ENCODE results near the gene SLC25A39. TPM values are rescaled to one million over a fixed set of nuclear protein-coding genes. Genes with fewer than 3 reads are reported as not detected.
"Not testable (repeated sequence)": the region's sequence is repeated elsewhere in the genome, so short reads cannot be mapped to it uniquely, and the experiment has no call there.

SLC25A39 gene, protein sequence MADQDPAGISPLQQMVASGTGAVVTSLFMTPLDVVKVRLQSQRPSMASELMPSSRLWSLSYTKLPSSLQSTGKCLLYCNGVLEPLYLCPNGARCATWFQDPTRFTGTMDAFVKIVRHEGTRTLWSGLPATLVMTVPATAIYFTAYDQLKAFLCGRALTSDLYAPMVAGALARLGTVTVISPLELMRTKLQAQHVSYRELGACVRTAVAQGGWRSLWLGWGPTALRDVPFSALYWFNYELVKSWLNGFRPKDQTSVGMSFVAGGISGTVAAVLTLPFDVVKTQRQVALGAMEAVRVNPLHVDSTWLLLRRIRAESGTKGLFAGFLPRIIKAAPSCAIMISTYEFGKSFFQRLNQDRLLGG
- total RNA-seq (2014; rRNA removed; shearing (Covaris generic); ENCODE audit: low replicate concordance) = 78.7 and 163 TPM in 2 replicates

DNA sequence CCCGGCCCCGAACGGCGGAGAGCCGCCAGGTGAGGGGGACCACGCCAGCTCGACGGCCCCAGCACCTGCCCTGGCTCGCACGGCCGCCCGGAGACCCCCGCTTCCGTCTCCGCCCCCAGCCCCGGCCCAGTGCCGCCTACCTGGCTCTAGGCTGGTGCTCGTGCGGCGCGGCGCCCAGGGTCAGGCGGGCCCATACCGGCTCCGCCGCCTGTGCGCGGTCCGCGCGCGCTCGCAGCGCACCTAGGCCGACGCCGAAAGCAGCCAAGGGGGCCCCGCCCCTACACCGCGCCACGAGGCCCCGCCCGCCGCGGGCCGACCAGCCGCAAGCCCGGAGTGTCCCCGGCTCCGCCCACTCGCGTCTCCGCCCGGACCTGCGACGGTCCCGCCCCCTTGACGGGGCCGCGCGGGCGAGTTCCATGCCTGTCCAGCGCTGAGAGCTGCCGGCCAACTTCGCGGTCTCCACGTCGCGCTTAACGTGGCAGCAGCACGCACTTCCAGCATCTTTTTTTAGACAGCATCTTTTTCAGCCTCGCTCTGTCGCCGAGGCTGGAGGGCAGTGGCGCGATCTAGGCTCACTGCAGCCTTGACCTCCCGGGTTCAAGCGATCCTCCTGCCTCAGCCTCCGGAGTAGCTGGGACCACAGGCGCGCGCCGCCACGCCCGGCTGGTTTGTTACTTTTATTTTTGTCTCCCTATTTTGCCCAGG lies at the start of gene SLC25A39:
Gene SLC25A39, minus strand, starts transcription at position 253 of the 705 bp plus-strand sequence. CDS start 1,261 bp downstream, outside the sequence.
- Histone ChIP-seq H3K9ac (ENCODE audit: low read length) (peak within 1 kb of the TSS; percentile 97), H4K20me1 (ENCODE audit: insufficient read depth, low read depth, low read length) (no peaks in the 10 kb centered on the region), H3K9me2 (replicated peaks; ENCODE audit: insufficient read depth, low read length) (no peaks in the 10 kb centered on the region), H3K27me3 (ENCODE audit: low read length) (no peaks in the 10 kb centered on the region), H3K79me2 (ENCODE audit: low read length) (peaks cover 13% of the 10 kb centered on the region), H2AFZ (ENCODE audit: low read length) (peak within 1 kb of the TSS; percentile 82; the same call in 1 of the 2 replicates), H3K4me1 (ENCODE audit: low read length) (peaks cover 37% of the 10 kb centered on the region), H3K27ac (ENCODE audit: low read length) (peak within 1 kb of the TSS; percentile 73), H3K9me3 (ENCODE audit: low read length) (no peaks in the 10 kb centered on the region), H3K36me3 (ENCODE audit: insufficient read depth, low read length) (no peaks in the 10 kb centered on the region; the same call in 1 of the 2 replicates), H3K4me3 (ENCODE audit: low read length) (peak within 1 kb of the TSS; percentile 100), H3K4me2 (ENCODE audit: low read depth, low read length, poor library complexity, severe bottlenecking) (peak within 1 kb of the TSS; percentile 100)
- DNase-seq = peak; percentile 98

- no peak overlapping the region for H3K4me3 ChIP-seq (ENCODE audit: low read length)
- no peak overlapping the region for H3K27ac ChIP-seq (ENCODE audit: low read length)
- DNase-seq = no peak
- H3K4me2 ChIP-seq (ENCODE audit: low read depth, low read length, poor library complexity, severe bottlenecking) = no peak overlapping the region
- H3K9me3 ChIP-seq (ENCODE audit: low read length) = no peaks in the 10 kb centered on the region
- H3K36me3 ChIP-seq (ENCODE audit: insufficient read depth, low read length) = no peaks in the 10 kb centered on the region
- no peaks in the 10 kb centered on the region for H4K20me1 ChIP-seq (ENCODE audit: insufficient read depth, low read depth, low read length)
- H3K4me1 ChIP-seq (ENCODE audit: low read length) = no peaks in the 10 kb centered on the region
- H3K9me2 ChIP-seq (replicated peaks; ENCODE audit: insufficient read depth, low read length) = no peaks in the 10 kb centered on the region
- H3K9ac ChIP-seq (ENCODE audit: low read length) = no peak overlapping the region
- no peaks in the 10 kb centered on the region for H3K79me2 ChIP-seq (ENCODE audit: low read length)
- H3K27me3 ChIP-seq (ENCODE audit: low read length) = no peaks in the 10 kb centered on the region
- H2AFZ ChIP-seq (ENCODE audit: low read length) = no peak overlapping the region
Measured at GRCh38 chr17:44372036-44372435, 47.4 kb upstream of the SLC25A39 start.

DNA sequence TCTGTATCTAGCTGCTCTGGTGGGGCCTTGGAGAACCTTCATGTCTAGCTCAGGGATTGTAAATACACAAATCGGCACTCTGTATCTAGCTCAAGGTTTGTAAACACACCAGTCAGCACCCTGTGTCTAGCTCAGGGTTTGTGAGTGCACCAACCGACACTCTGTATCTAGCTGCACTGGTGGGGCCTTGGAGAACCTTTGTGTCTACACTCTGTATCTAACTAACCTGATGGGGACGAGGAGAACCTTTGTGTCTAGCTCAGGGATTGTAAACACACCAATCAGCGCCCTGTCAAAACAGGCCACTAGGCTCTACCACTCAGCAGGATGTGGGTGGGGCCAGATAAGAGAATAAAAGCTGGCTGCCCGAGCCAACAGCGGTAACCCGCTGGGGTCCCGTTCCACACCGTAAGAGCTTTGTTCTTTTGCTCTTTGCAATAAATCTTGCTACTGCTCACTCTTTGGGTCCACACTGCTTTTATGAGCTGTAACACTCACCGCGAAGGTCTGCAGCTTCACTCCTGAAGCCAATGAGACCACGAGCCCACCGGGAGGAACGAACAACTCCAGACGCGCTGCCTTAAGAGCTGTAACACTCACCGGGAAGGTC lies 44.9 kb upstream of the SLC25A39 start:
- not testable (repeated sequence) for H3K79me2 ChIP-seq (ENCODE audit: low read length); H3K4me1 ChIP-seq (ENCODE audit: low read length); H3K4me2 ChIP-seq (ENCODE audit: low read depth, low read length, poor library complexity, severe bottlenecking); H3K27ac ChIP-seq (ENCODE audit: low read length); DNase-seq; H2AFZ ChIP-seq (ENCODE audit: low read length); H3K9me2 ChIP-seq (replicated peaks; ENCODE audit: insufficient read depth, low read length); H3K9me3 ChIP-seq (ENCODE audit: low read length); H3K9ac ChIP-seq (ENCODE audit: low read length); H3K36me3 ChIP-seq (ENCODE audit: insufficient read depth, low read length); H3K4me3 ChIP-seq (ENCODE audit: low read length); H3K27me3 ChIP-seq (ENCODE audit: low read length); H4K20me1 ChIP-seq (ENCODE audit: insufficient read depth, low read depth, low read length)

DNA sequence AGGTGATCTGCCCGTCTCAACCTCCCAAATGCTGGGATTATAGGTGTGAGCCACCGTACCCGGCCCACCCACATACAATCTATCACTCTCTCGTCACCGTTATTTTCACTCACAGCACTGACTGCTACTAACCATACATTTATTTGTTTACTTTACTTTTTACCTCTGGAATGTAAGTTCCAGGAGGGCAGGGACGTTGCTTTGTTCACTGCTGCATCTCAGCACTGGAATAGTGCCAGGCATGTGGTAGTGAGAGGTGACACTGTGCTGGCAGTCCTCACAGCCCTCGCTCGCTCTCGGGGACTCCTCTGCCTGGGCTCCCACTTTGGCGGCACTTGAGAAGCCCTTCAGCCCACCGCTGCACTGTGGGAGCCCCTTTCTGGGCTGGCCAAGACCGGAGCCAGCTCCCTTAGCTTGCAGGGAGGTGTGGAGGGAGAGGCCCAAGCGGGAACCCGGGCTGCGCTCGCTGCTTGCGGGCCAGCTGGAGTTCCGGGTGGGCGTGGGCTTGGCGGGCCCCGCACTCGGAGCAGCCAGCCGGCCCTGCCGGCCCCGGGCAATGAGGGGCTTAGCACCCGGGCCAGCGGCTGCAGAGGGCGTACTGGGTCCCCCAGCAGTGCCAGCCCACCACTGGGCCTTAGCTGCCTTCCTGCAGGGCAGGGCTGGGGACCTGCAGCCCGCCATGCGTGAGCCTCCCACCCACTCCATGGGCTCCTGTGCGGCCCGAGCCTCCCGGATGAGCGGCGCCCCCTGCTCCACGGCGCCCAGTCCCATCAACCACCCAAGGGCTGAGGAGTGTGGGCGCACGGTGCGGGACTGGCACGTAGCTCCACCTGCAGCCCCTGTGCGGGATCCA lies 44.0 kb upstream of the SLC25A39 start:
- not testable (repeated sequence) for DNase-seq; H3K9me2 ChIP-seq (replicated peaks; ENCODE audit: insufficient read depth, low read length); H3K9ac ChIP-seq (ENCODE audit: low read length); H3K79me2 ChIP-seq (ENCODE audit: low read length); H2AFZ ChIP-seq (ENCODE audit: low read length); H3K4me3 ChIP-seq (ENCODE audit: low read length); H3K4me1 ChIP-seq (ENCODE audit: low read length); H3K9me3 ChIP-seq (ENCODE audit: low read length); H3K36me3 ChIP-seq (ENCODE audit: insufficient read depth, low read length); H4K20me1 ChIP-seq (ENCODE audit: insufficient read depth, low read depth, low read length); H3K27me3 ChIP-seq (ENCODE audit: low read length); H3K27ac ChIP-seq (ENCODE audit: low read length); H3K4me2 ChIP-seq (ENCODE audit: low read depth, low read length, poor library complexity, severe bottlenecking)

DNA sequence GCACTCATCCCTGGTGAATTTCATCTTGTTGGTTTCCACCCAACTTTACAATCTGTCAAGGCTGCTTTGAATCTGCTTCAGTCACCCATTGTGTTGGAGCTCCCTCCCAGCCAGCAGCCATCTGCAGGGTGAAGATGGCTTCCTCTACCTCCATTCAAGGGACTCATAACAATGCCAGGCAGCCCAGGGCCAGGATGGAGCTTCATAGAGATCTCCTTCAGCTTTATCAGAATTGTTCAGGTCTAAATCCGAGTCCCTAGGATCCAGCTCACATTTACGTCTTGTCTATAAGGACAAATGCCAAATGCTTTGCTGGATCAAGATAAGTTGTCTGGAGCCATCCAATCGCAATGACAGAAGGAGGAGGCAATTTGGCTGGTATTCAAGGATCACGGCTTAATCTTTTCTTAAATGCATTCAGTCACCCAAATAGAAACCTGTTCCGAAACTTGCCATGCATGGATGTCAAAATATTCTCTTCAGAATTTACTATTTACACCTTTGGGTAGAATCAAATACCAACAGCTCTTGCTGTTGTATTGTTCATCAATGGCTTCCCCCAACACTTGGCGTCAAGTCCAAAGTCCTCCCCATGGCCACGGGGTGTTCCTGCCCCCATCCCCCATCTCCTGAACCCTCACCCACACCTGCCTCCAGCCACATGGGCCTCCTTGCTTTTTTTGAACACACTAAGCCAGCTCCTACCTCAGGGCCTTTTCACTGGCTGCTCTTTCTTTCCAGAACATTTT lies 42.8 kb upstream of the SLC25A39 start:
- Histone ChIP-seq H4K20me1 (ENCODE audit: insufficient read depth, low read depth, low read length) (no peaks in the 10 kb centered on the region), H3K4me1 (ENCODE audit: low read length) (peaks cover 14% of the 10 kb centered on the region), H3K79me2 (ENCODE audit: low read length) (no peaks in the 10 kb centered on the region), H3K4me2 (ENCODE audit: low read depth, low read length, poor library complexity, severe bottlenecking) (no peak overlapping the region), H3K9me2 (replicated peaks; ENCODE audit: insufficient read depth, low read length) (no peaks in the 10 kb centered on the region), H3K4me3 (ENCODE audit: low read length) (no peak overlapping the region), H3K27me3 (ENCODE audit: low read length) (no peaks in the 10 kb centered on the region), H3K9me3 (ENCODE audit: low read length) (no peaks in the 10 kb centered on the region), H3K27ac (ENCODE audit: low read length) (no peak overlapping the region), H3K9ac (ENCODE audit: low read length) (no peak overlapping the region), H2AFZ (ENCODE audit: low read length) (no peak overlapping the region), H3K36me3 (ENCODE audit: insufficient read depth, low read length) (no peaks in the 10 kb centered on the region)
- no peak for DNase-seq

DNA sequence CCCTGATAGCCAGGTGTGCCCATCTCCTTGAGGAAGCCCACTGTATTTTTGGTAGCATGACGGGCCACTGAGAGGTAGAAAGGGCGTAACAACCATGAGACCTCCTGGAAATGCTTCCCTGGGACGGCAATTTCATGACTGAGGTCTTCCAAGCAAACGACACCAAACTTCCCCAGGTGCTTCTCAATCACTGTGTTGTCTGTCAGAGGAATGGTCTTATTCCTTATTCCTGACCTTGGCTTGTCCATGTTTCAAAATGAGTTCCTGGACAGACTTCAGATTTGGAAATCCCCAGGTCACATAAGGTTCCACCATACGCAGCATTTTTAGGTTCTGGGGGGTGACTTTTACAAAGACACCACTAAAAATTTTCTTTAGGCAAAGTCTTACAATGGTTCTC lies 40.4 kb upstream of the SLC25A39 start:
- H3K79me2 ChIP-seq (ENCODE audit: low read length) = not testable (repeated sequence)

GRCh38 chr17:44363613-44364159 lies 39.1 kb upstream of the SLC25A39 start, which contains the start of gene FAM171A2:
Gene FAM171A2, minus strand, starts transcription at chr17:44363853. Its CDS starts 139 bp downstream, at chr17:44363714.
- Histone ChIP-seq H3K9ac (ENCODE audit: low read length) (peak within 1 kb of the TSS; percentile 69), H3K27ac (ENCODE audit: low read length) (no peak within 1 kb of the TSS), H2AFZ (ENCODE audit: low read length) (peak within 1 kb of the TSS; percentile 94), H3K27me3 (ENCODE audit: low read length) (no peaks in the 10 kb centered on the region), H3K9me2 (replicated peaks; ENCODE audit: insufficient read depth, low read length) (no peaks in the 10 kb centered on the region), H4K20me1 (ENCODE audit: insufficient read depth, low read depth, low read length) (0 out of 2 replicates have a peak, but pooled peaks cover 3% of the 10 kb centered on the region), H3K4me3 (ENCODE audit: low read length) (peak within 1 kb of the TSS; percentile 70), H3K36me3 (ENCODE audit: insufficient read depth, low read length) (no peaks in the 10 kb centered on the region), H3K4me2 (ENCODE audit: low read depth, low read length, poor library complexity, severe bottlenecking) (peak within 1 kb of the TSS; percentile 94), H3K79me2 (ENCODE audit: low read length) (no peaks in the 10 kb centered on the region), H3K9me3 (ENCODE audit: low read length) (no peaks in the 10 kb centered on the region), H3K4me1 (ENCODE audit: low read length) (peaks cover 22% of the 10 kb centered on the region)
- DNase-seq = peak; percentile 85

More for the DNA sequence above, 40.4 kb upstream of the SLC25A39 start:
- not testable (repeated sequence) for H3K9me3 ChIP-seq (ENCODE audit: low read length); H3K9me2 ChIP-seq (replicated peaks; ENCODE audit: insufficient read depth, low read length); H3K27me3 ChIP-seq (ENCODE audit: low read length); H3K4me3 ChIP-seq (ENCODE audit: low read length); H4K20me1 ChIP-seq (ENCODE audit: insufficient read depth, low read depth, low read length); H3K9ac ChIP-seq (ENCODE audit: low read length); H3K36me3 ChIP-seq (ENCODE audit: insufficient read depth, low read length); DNase-seq; H3K4me2 ChIP-seq (ENCODE audit: low read depth, low read length, poor library complexity, severe bottlenecking); H3K27ac ChIP-seq (ENCODE audit: low read length); H2AFZ ChIP-seq (ENCODE audit: low read length)
- peaks cover 22% of the 10 kb centered on the region for H3K4me1 ChIP-seq (ENCODE audit: low read length)
